Astrocyte of the spinal cord (primary cell): Measurements from ENCODE around the gene FCHO1.

Experiments used
- DNase-seq: peaks from one replicate; pipeline ENCODE4 v3.0.0; 2011; ENCODE audit warnings: low read depth, low spot score
- H3K4me3 ChIP-seq: 2 replicates; pipeline ENCODE4 v1.5.1; 2011; ENCODE audit warnings: low read depth, mild to moderate bottlenecking, low read length, moderate library complexity
- in situ Hi-C: cut with HindIII; loops from 2 replicates; pipeline ENCODE4 v1.10.0; 2017; ENCODE audit warnings: low sequenced_read_pairs
- TF ChIP-seq, protein P1 (sequence below): IDR thresholded peaks from 2 replicates; pipeline ENCODE4 v1.5.1; 2012; ENCODE audit warnings: low read depth, mild to moderate bottlenecking, low read length, inconsistent platforms

Gene FCHO1, protein sequence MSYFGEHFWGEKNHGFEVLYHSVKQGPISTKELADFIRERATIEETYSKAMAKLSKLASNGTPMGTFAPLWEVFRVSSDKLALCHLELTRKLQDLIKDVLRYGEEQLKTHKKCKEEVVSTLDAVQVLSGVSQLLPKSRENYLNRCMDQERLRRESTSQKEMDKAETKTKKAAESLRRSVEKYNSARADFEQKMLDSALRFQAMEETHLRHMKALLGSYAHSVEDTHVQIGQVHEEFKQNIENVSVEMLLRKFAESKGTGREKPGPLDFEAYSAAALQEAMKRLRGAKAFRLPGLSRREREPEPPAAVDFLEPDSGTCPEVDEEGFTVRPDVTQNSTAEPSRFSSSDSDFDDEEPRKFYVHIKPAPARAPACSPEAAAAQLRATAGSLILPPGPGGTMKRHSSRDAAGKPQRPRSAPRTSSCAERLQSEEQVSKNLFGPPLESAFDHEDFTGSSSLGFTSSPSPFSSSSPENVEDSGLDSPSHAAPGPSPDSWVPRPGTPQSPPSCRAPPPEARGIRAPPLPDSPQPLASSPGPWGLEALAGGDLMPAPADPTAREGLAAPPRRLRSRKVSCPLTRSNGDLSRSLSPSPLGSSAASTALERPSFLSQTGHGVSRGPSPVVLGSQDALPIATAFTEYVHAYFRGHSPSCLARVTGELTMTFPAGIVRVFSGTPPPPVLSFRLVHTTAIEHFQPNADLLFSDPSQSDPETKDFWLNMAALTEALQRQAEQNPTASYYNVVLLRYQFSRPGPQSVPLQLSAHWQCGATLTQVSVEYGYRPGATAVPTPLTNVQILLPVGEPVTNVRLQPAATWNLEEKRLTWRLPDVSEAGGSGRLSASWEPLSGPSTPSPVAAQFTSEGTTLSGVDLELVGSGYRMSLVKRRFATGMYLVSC

DNA sequence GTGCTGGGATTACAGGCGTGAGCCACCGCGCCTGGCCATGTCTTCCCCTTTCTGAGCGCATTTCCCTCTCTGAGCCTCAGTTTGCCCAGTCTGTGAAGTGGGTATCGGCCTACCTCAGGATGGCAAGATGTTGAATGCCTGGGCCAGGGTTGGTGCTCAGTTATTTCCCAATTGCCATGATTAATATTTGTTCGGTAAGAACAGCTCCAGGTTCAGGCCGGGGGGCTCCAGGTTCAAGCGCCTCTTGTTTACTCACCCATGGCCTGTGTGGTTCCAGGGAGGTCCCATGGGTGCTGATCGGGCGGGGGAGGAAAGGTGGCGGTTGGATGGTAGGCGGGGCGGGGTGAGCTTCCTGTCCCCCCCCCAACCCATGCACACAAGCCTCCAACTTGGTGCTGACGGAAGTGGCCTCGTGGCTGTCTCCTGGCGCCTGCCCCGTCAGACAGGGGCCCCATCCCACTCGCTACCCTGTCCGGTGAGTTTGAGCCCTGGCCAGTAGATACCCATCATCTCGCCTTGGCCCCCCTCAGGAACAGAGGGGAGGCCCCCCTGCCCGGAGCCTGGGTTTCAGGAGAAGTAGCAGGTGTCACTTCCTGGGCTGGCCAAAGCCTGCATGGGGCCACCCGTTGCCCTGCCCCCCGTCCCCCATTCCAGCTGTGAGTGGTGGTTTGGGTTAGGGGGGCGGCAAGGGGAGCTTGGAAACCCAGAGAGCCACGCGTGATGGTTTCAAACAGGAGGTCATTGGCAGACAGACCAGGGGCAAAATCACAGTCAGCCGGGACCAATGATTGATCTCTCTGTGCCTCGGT is at the start of gene FCHO1:
TSS of gene FCHO1 (plus strand) at position 375 of the 809 bp plus-strand sequence. CDS start 3,688 bp downstream, outside the sequence.
- DNase-seq: no peak
- in situ Hi-C loops: no loop called here
- TF ChIP-seq, protein P1, sequence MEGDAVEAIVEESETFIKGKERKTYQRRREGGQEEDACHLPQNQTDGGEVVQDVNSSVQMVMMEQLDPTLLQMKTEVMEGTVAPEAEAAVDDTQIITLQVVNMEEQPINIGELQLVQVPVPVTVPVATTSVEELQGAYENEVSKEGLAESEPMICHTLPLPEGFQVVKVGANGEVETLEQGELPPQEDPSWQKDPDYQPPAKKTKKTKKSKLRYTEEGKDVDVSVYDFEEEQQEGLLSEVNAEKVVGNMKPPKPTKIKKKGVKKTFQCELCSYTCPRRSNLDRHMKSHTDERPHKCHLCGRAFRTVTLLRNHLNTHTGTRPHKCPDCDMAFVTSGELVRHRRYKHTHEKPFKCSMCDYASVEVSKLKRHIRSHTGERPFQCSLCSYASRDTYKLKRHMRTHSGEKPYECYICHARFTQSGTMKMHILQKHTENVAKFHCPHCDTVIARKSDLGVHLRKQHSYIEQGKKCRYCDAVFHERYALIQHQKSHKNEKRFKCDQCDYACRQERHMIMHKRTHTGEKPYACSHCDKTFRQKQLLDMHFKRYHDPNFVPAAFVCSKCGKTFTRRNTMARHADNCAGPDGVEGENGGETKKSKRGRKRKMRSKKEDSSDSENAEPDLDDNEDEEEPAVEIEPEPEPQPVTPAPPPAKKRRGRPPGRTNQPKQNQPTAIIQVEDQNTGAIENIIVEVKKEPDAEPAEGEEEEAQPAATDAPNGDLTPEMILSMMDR: no peak
- no peak within 1 kb of the TSS for H3K4me3 ChIP-seq

DNA sequence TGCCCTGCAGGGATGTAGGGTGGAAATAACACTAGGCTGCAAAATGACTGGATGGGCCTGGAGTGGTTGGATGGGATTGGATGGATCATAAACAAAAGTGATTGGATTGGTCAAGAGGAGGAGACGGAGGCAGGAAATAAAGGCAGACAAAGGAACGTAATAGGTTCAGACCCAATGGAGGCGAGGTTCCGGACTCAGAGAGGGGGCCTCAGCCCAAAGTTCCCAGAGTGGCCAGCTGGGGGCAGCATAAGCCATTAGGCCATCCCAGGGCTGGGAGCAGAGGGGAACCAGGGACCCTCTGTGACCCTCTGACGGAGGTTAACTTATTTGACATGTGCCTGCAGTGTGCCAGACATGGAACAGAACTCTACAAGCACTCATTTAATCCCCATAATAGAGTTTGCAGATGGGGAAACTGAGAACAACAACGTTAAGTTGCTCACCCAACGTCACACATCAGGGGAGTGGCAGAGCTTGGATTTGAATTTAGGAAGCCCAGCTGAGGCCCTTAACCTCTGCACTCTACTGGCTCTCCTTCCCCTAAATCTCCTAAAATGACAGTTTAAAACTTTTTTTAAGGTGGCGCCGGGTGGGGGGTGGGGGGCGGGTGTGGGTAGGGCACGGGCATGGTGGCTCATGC is 47.3 kb upstream of the FCHO1 start:
- no peak overlapping the region for H3K4me3 ChIP-seq
- in situ Hi-C loops: no loop called here
- TF ChIP-seq, protein P1: peak; percentile 70
- no peak for DNase-seq

DNA sequence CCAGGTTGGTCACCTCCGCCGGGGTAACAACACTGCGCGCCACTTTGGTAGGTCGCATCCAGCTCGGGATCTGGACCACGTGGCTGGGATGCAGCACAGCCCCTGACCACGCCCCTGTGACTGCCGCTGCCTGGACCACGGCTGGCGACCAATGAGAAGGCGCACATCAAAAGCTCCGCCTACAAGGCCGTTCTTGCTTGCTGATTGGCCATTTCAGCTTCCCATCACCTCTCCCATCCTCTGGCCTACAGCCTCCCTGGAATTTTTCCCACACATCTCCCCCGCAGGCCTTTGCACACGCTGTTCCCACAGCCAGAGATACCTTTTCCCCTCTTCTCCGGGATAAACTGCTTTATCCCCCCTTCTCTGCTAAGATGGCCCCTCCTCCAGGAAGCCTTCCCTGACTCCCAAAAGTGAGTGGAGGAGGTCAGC is 44.5 kb upstream of the FCHO1 start:
- in situ Hi-C loops: no loop called here
- TF ChIP-seq, protein P1: no peak
- no peak overlapping the region for H3K4me3 ChIP-seq
- peak; percentile 16 for DNase-seq

DNA sequence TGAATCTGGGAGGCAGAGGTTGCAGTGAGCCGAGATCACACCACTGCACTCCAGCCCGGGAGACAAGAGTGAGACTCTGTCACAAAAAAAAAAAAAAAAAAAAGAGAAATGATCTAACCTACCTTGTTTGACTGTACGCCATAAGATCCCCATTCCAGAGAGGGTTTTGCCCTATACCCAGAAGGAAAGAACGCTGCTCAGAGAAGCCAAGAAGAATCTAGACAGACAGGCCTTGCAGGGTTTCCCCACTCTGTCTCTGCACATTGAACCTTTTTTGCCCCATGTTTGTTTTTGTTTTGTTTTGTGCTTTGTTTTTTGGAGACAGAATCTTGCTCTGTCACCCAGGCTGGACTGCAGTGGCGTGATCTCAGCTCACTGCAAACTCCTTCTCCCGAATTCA is 39.4 kb upstream of the FCHO1 start:
- TF ChIP-seq, protein P1: no peak
- no peak overlapping the region for H3K4me3 ChIP-seq
- in situ Hi-C loops: no loop called here
- DNase-seq: no peak

DNA sequence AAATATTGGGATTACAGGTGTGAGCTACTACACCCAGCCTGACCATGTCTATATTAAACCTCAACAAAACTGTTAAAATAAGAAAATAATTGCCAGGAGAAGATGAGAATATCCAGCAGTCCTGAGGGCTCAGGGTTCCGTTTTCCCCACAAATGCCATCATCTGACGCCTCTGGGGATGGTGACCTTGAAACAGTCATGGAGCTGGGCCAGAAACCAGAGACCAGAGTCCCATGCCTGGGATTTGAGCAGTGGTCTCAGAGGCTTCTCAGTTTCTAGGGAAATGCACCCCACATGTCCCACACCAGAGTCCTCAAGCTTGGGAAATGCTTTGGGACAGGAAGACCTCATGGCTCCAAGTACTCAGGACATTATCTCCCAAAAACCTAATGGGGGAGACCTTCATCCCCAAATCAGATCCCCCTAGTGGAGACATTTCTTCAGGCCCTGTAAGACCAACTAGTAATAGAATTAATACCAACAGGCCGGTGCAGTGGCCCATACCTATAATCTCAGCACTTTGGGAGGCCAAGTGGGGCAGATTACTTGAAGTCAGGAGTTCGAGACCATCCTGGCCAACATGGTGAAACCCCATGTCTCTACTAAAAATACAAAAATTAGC is 34.9 kb upstream of the FCHO1 start:
- in situ Hi-C loops: no loop called here
- H3K4me3 ChIP-seq: no peak overlapping the region
- TF ChIP-seq, protein P1: no peak
- DNase-seq: no peak
